ENCODE results near the gene RSAD2. TPM values are rescaled to one million over a fixed set of nuclear protein-coding genes. Genes with fewer than 3 reads are reported as not detected.

The RSAD2 gene
- 2.0 and 2.4 TPM in 2 replicates for total RNA-seq

GRCh38 chr2:6877402-6878304 is at the start of gene RSAD2:
Gene RSAD2, plus strand, starts transcription at chr2:6877777. Its CDS starts 24 bp downstream, at chr2:6877801.
- H3K36me3 Mint-ChIP-seq (ENCODE audit: low read depth) = peaks cover 25% of the 10 kb centered on the region
- intact Hi-C loops (cut with micrococcal nuclease) = loop anchor here (1.0 to 2.0 kb wide), 3 partner anchors 11 to 51 kb away; partner anchors contain the start of gene RNF144A
- DNase-seq = peak; percentile 88

GRCh38 chr2:6828299-6828584 is 49.3 kb upstream of the RSAD2 start:
- intact Hi-C loops (cut with micrococcal nuclease) = loop anchor here (10.0 kb wide), 1 partner anchor 187 kb away; no protein-coding TSS in a partner anchor

More at GRCh38 chr2:6877402-6878304, at the start of gene RSAD2:
- H3K4me1 Mint-ChIP-seq = peaks cover 74% of the 10 kb centered on the region
- peak within 1 kb of the TSS; percentile 85 for H3K27ac Mint-ChIP-seq
- H3K9me3 Mint-ChIP-seq = peaks cover 5% of the 10 kb centered on the region
- H3K4me3 Mint-ChIP-seq = peak within 1 kb of the TSS; percentile 90
- no peaks in the 10 kb centered on the region for H3K27me3 Mint-ChIP-seq

GRCh38 chr2:6831229-6831628 is 46.3 kb upstream of the RSAD2 start:
- Mint-ChIP-seq H3K36me3 (ENCODE audit: low read depth) (peaks cover 40% of the 10 kb centered on the region), H3K27ac (no peak overlapping the region), H3K4me3 (no peak overlapping the region), H3K4me1 (peaks cover 33% of the 10 kb centered on the region), H3K27me3 (peaks cover 2% of the 10 kb centered on the region), H3K9me3 (peaks cover 17% of the 10 kb centered on the region)
- no peak for DNase-seq
- intact Hi-C loops (cut with micrococcal nuclease) = no loop called here

More at GRCh38 chr2:6828299-6828584, 49.3 kb upstream of the RSAD2 start:
- no peak for DNase-seq
- H3K4me3 Mint-ChIP-seq = no peak overlapping the region
- H3K9me3 Mint-ChIP-seq = peaks cover 17% of the 10 kb centered on the region
- peaks cover 21% of the 10 kb centered on the region for H3K4me1 Mint-ChIP-seq
- peaks cover 28% of the 10 kb centered on the region for H3K36me3 Mint-ChIP-seq (ENCODE audit: low read depth)
- H3K27me3 Mint-ChIP-seq = peaks cover 7% of the 10 kb centered on the region
- H3K27ac Mint-ChIP-seq = no peak overlapping the region

GRCh38 chr2:6832596-6833299 is 44.8 kb upstream of the RSAD2 start:
- peak overlapping the region; percentile 73 for H3K4me3 Mint-ChIP-seq

GRCh38 chr2:6833300-6833604 is 44.3 kb upstream of the RSAD2 start:
- Mint-ChIP-seq H3K36me3 (ENCODE audit: low read depth) (peaks cover 41% of the 10 kb centered on the region), H3K27ac (peak overlapping the region; percentile 78), H3K27me3 (no peaks in the 10 kb centered on the region), H3K9me3 (peaks cover 17% of the 10 kb centered on the region), H3K4me1 (peaks cover 21% of the 10 kb centered on the region), H3K4me3 (peak overlapping the region; percentile 73)
- peak; percentile 69 for DNase-seq
- intact Hi-C loops (cut with micrococcal nuclease) = no loop called here

More at GRCh38 chr2:6832596-6833299, 44.8 kb upstream of the RSAD2 start:
- Mint-ChIP-seq H3K9me3 (peaks cover 17% of the 10 kb centered on the region), H3K4me1 (peaks cover 25% of the 10 kb centered on the region), H3K27me3 (no peaks in the 10 kb centered on the region), H3K36me3 (ENCODE audit: low read depth) (peaks cover 38% of the 10 kb centered on the region), H3K27ac (peak overlapping the region; percentile 78)
- no peak for DNase-seq
- intact Hi-C loops (cut with micrococcal nuclease) = no loop called here

GRCh38 chr2:6834163-6834562 is 43.4 kb upstream of the RSAD2 start:
- H3K36me3 Mint-ChIP-seq (ENCODE audit: low read depth) = peaks cover 46% of the 10 kb centered on the region
- peaks cover 17% of the 10 kb centered on the region for H3K9me3 Mint-ChIP-seq
- H3K27ac Mint-ChIP-seq = no peak overlapping the region
- no peak for DNase-seq
- no peak overlapping the region for H3K4me3 Mint-ChIP-seq
- H3K4me1 Mint-ChIP-seq = peaks cover 21% of the 10 kb centered on the region
- H3K27me3 Mint-ChIP-seq = no peaks in the 10 kb centered on the region
- intact Hi-C loops (cut with micrococcal nuclease) = loop anchor here (2.0 kb wide), 1 partner anchor 75 kb away; no protein-coding TSS in a partner anchor

GRCh38 chr2:6835467-6835866 is 42.1 kb upstream of the RSAD2 start:
- H3K4me3 Mint-ChIP-seq = no peak overlapping the region
- peaks cover 21% of the 10 kb centered on the region for H3K4me1 Mint-ChIP-seq
- no peak for DNase-seq
- intact Hi-C loops (cut with micrococcal nuclease) = loop anchor here (1.0 to 2.0 kb wide), 3 partner anchors 9 to 73 kb away; partner anchors contain the start of gene CMPK2
- H3K27me3 Mint-ChIP-seq = no peaks in the 10 kb centered on the region
- H3K9me3 Mint-ChIP-seq = peaks cover 11% of the 10 kb centered on the region
- peak overlapping the region; percentile 30 for H3K27ac Mint-ChIP-seq
- peaks cover 52% of the 10 kb centered on the region for H3K36me3 Mint-ChIP-seq (ENCODE audit: low read depth)

GRCh38 chr2:6838673-6839319 is 38.8 kb upstream of the RSAD2 start:
- no peaks in the 10 kb centered on the region for H3K9me3 Mint-ChIP-seq
- H3K4me1 Mint-ChIP-seq = peaks cover 12% of the 10 kb centered on the region
- intact Hi-C loops (cut with micrococcal nuclease) = no loop called here
- DNase-seq = no peak
- peaks cover 55% of the 10 kb centered on the region for H3K36me3 Mint-ChIP-seq (ENCODE audit: low read depth)
- no peak overlapping the region for H3K27ac Mint-ChIP-seq
- H3K4me3 Mint-ChIP-seq = no peak overlapping the region
- H3K27me3 Mint-ChIP-seq = no peaks in the 10 kb centered on the region

- Mint-ChIP-seq H3K9me3 (peaks cover 14% of the 10 kb centered on the region), H3K4me1 (peaks cover 5% of the 10 kb centered on the region), H3K36me3 (ENCODE audit: low read depth) (peaks cover 74% of the 10 kb centered on the region), H3K4me3 (no peak overlapping the region), H3K27ac (no peak overlapping the region), H3K27me3 (no peaks in the 10 kb centered on the region)
- no peak for DNase-seq
- intact Hi-C loops (cut with micrococcal nuclease) = no loop called here
Measured at GRCh38 chr2:6841537-6842287, 35.9 kb upstream of the RSAD2 start.

GRCh38 chr2:6845312-6845711 is 32.3 kb upstream of the RSAD2 start:
- peak; percentile 70 for DNase-seq
- H3K4me3 Mint-ChIP-seq = no peak overlapping the region
- no peak overlapping the region for H3K27ac Mint-ChIP-seq
- H3K36me3 Mint-ChIP-seq (ENCODE audit: low read depth) = peaks cover 84% of the 10 kb centered on the region
- intact Hi-C loops (cut with micrococcal nuclease) = no loop called here
- H3K27me3 Mint-ChIP-seq = no peaks in the 10 kb centered on the region
- H3K9me3 Mint-ChIP-seq = peaks cover 26% of the 10 kb centered on the region
- peaks cover 18% of the 10 kb centered on the region for H3K4me1 Mint-ChIP-seq

GRCh38 chr2:6845903-6846302 is 31.7 kb upstream of the RSAD2 start:
- H3K4me1 Mint-ChIP-seq = peaks cover 21% of the 10 kb centered on the region
- H3K36me3 Mint-ChIP-seq (ENCODE audit: low read depth) = peaks cover 88% of the 10 kb centered on the region
- no peak for DNase-seq
- H3K27me3 Mint-ChIP-seq = no peaks in the 10 kb centered on the region
- intact Hi-C loops (cut with micrococcal nuclease) = loop anchor here (2.0 kb wide), 1 partner anchor 19 kb away; the partner anchor contains the start of gene CMPK2
- H3K9me3 Mint-ChIP-seq = peaks cover 26% of the 10 kb centered on the region
- no peak overlapping the region for H3K4me3 Mint-ChIP-seq
- no peak overlapping the region for H3K27ac Mint-ChIP-seq

- H3K36me3 Mint-ChIP-seq (ENCODE audit: low read depth) = peaks cover 91% of the 10 kb centered on the region
- H3K27ac Mint-ChIP-seq = no peak overlapping the region
- no peak for DNase-seq
- intact Hi-C loops (cut with micrococcal nuclease) = loop anchor here (2.0 kb wide), 1 partner anchor 18 kb away; the partner anchor contains the start of gene CMPK2
- H3K27me3 Mint-ChIP-seq = no peaks in the 10 kb centered on the region
- H3K4me3 Mint-ChIP-seq = no peak overlapping the region
- peaks cover 24% of the 10 kb centered on the region for H3K4me1 Mint-ChIP-seq
- peaks cover 26% of the 10 kb centered on the region for H3K9me3 Mint-ChIP-seq
Measured at GRCh38 chr2:6846540-6846939, 31.0 kb upstream of the RSAD2 start.

Measured in activated CD4-positive, alpha-beta T cell treated with anti-CD3 and anti-CD28 coated beads, Interleukin-2, amount 10 ng/mL, durations not matched to agents 24 days and 14 days (primary cell).